Progenitor cell of endocrine pancreas (in vitro differentiated cells): Measurements from ENCODE around the gene MAD1L1. TPM values are rescaled to one million over a fixed set of nuclear protein-coding genes. Genes with fewer than 3 reads are reported as not detected.

Source experiments
- DNase-seq: peaks from one replicate; pipeline ENCODE4 v3.0.0; 2021; ENCODE audit warnings: low spot score; ENCODE audit not compliant: unreplicated experiment
- H3K27ac Mint-ChIP-seq: 2 replicates; pipeline ENCODE4 v1.8.0; 2021; ENCODE audit warnings: mild to moderate bottlenecking, moderate library complexity, mixed read lengths
- H3K27me3 Mint-ChIP-seq: 2 replicates; pipeline ENCODE4 v1.8.0; 2021; ENCODE audit warnings: mixed read lengths
- H3K36me3 Mint-ChIP-seq: 2 replicates; pipeline ENCODE4 v1.8.0; 2022; ENCODE audit warnings: mixed read lengths; ENCODE audit not compliant: insufficient read depth
- H3K4me1 Mint-ChIP-seq: 2 replicates; pipeline ENCODE4 v1.8.0; 2021; ENCODE audit warnings: low read depth, mixed read lengths
- H3K4me3 Mint-ChIP-seq: 2 replicates; pipeline ENCODE4 v1.8.0; 2021; ENCODE audit warnings: low read depth, mild to moderate bottlenecking, moderate library complexity, mixed read lengths
- H3K9me3 Mint-ChIP-seq: 2 replicates; pipeline ENCODE4 v1.8.0; 2021; ENCODE audit warnings: low read depth, mixed read lengths
- CTCF ChIP-seq: fragments of 200-600 bp; sonication (generic); IDR thresholded peaks from one replicate; pipeline ENCODE4 v1.5.0; 2021; ENCODE audit warnings: antibody characterized with exemption, mild to moderate bottlenecking; ENCODE audit not compliant: unreplicated experiment
- total RNA-seq: library from RNA; stranded (reverse); gene quantifications from 2 replicates; pipeline ENCODE4 v1.2.1, GENCODE V29; 2021

The MAD1L1 gene
- total RNA-seq, 1 donor from 2014 or later: 49.8 TPM

- no peaks in the 10 kb centered on the region for H3K9me3 Mint-ChIP-seq
- no peak for DNase-seq
- H3K27ac Mint-ChIP-seq: peak overlapping the region; percentile 77
- H3K4me3 Mint-ChIP-seq: no peak overlapping the region
- no peak for TF ChIP-seq CTCF
- no peaks in the 10 kb centered on the region for H3K27me3 Mint-ChIP-seq
- peaks cover 11% of the 10 kb centered on the region for H3K4me1 Mint-ChIP-seq
- H3K36me3 Mint-ChIP-seq: peaks cover 4% of the 10 kb centered on the region
These were observed 156.1 kb downstream of the MAD1L1 start for GRCh38 chr7:2076649-2077064.

GRCh38 chr7:2075811-2076210, 156.9 kb downstream of the MAD1L1 start:
- DNase-seq: no peak
- H3K27ac Mint-ChIP-seq: peak overlapping the region; percentile 76

GRCh38 chr7:2074691-2075090, 158.1 kb downstream of the MAD1L1 start:
- H3K4me1 Mint-ChIP-seq: peaks cover 7% of the 10 kb centered on the region
- H3K36me3 Mint-ChIP-seq: peaks cover 4% of the 10 kb centered on the region
- H3K27me3 Mint-ChIP-seq: no peaks in the 10 kb centered on the region
- TF ChIP-seq CTCF: no peak
- no peak overlapping the region for H3K4me3 Mint-ChIP-seq
- no peaks in the 10 kb centered on the region for H3K9me3 Mint-ChIP-seq
- no peak for DNase-seq
- no peak overlapping the region for H3K27ac Mint-ChIP-seq

More at GRCh38 chr7:2075811-2076210, 156.9 kb downstream of the MAD1L1 start:
- Mint-ChIP-seq H3K4me1 (peaks cover 11% of the 10 kb centered on the region), H3K9me3 (no peaks in the 10 kb centered on the region), H3K36me3 (peaks cover 4% of the 10 kb centered on the region), H3K4me3 (no peak overlapping the region), H3K27me3 (no peaks in the 10 kb centered on the region)
- no peak for TF ChIP-seq CTCF

- no peaks in the 10 kb centered on the region for H3K27me3 Mint-ChIP-seq
- H3K4me1 Mint-ChIP-seq: peaks cover 1% of the 10 kb centered on the region
- no peak overlapping the region for H3K27ac Mint-ChIP-seq
- H3K4me3 Mint-ChIP-seq: no peak overlapping the region
- no peak for TF ChIP-seq CTCF
- H3K36me3 Mint-ChIP-seq: peaks cover 4% of the 10 kb centered on the region
- no peak for DNase-seq
- H3K9me3 Mint-ChIP-seq: no peaks in the 10 kb centered on the region
These were observed 159.9 kb downstream of the MAD1L1 start for GRCh38 chr7:2072798-2073197.

GRCh38 chr7:2072042-2072441, 160.7 kb downstream of the MAD1L1 start:
- Mint-ChIP-seq H3K9me3 (no peaks in the 10 kb centered on the region), H3K27ac (no peak overlapping the region), H3K4me1 (peaks cover 1% of the 10 kb centered on the region), H3K27me3 (no peaks in the 10 kb centered on the region), H3K36me3 (peaks cover 4% of the 10 kb centered on the region), H3K4me3 (no peak overlapping the region)
- no peak for TF ChIP-seq CTCF
- DNase-seq: no peak
